Measurements from ENCODE around the gene PNPO.

PNPO gene

GRCh38 chr17:47949946-47950345 lies 8.6 kb downstream of the PNPO start:
- DNase-seq (ENCODE audit: low spot score), result no peak

GRCh38 chr17:47950448-47950847 lies 9.1 kb downstream of the PNPO start:
- DNase-seq (ENCODE audit: low spot score), result no peak

GRCh38 chr17:47952171-47953021 lies 11.0 kb downstream of the PNPO start:
- DNase-seq (ENCODE audit: low spot score), result no peak

- DNase-seq (ENCODE audit: low spot score), result no peak
Observed at GRCh38 chr17:47953909-47954308, 12.5 kb downstream of the PNPO start.

- no peak for DNase-seq (ENCODE audit: low spot score)
Observed at GRCh38 chr17:47955497-47956461, 14.4 kb downstream of the PNPO start.

- no peak for DNase-seq (ENCODE audit: low spot score)
Observed at GRCh38 chr17:47956791-47957590, 15.6 kb downstream of the PNPO start.

- peak; percentile 39 for DNase-seq (ENCODE audit: low spot score)
Observed at GRCh38 chr17:47957591-47958490, 16.5 kb downstream of the PNPO start, which contains the start of gene PRR15L. Gene PRR15L (minus strand): TSS chr17:47957883. CDS start chr17:47953234, 4,649 bp downstream.

GRCh38 chr17:47959825-47960655 lies 18.7 kb downstream of the PNPO start:
- no peak for DNase-seq (ENCODE audit: low spot score)

- no peak for DNase-seq (ENCODE audit: low spot score)
Observed at GRCh38 chr17:47961406-47961805, 20.0 kb downstream of the PNPO start.

GRCh38 chr17:47962901-47963300 lies 21.5 kb downstream of the PNPO start:
- DNase-seq (ENCODE audit: low spot score), result no peak

GRCh38 chr17:47964856-47965255 lies 23.5 kb downstream of the PNPO start:
- DNase-seq (ENCODE audit: low spot score), result no peak

- DNase-seq (ENCODE audit: low spot score), result peak; percentile 75
Observed at GRCh38 chr17:47966079-47966519, 24.7 kb downstream of the PNPO start.

GRCh38 chr17:47967607-47968252 lies 26.4 kb downstream of the PNPO start:
- DNase-seq (ENCODE audit: low spot score), result no peak

- DNase-seq (ENCODE audit: low spot score), result no peak
Observed at GRCh38 chr17:47968836-47969235, 27.5 kb downstream of the PNPO start.

- no peak for DNase-seq (ENCODE audit: low spot score)
Observed at GRCh38 chr17:47969930-47970724, 28.8 kb downstream of the PNPO start.

GRCh38 chr17:47970725-47971499 lies 29.5 kb downstream of the PNPO start, which contains the start of gene CDK5RAP3:
Gene CDK5RAP3 (plus strand): TSS chr17:47971113. CDS start chr17:47971147, 34 bp downstream.
- peak; percentile 96 for DNase-seq (ENCODE audit: low spot score)

- no peak for DNase-seq (ENCODE audit: low spot score)
Observed at GRCh38 chr17:47973541-47973940, 32.2 kb downstream of the PNPO start.
